NCI-H146 treated with DMSO at 0.1 percent for 48 hours (cell line): ENCODE measurements around the gene SUN1.
"Not testable (repeated sequence)": the region's sequence is repeated elsewhere in the genome, so short reads cannot be mapped to it uniquely, and the experiment has no call there.

Experiments used
- DNase-seq: peaks from one replicate; lab custom pipeline; 2025; ENCODE audit not compliant: unreplicated experiment; lab: John Stamatoyannopoulos, UW

The SUN1 gene

GRCh38 chr7:834277-834676 is 2.0 kb downstream of the SUN1 start:
- DNase-seq = no peak

DNA sequence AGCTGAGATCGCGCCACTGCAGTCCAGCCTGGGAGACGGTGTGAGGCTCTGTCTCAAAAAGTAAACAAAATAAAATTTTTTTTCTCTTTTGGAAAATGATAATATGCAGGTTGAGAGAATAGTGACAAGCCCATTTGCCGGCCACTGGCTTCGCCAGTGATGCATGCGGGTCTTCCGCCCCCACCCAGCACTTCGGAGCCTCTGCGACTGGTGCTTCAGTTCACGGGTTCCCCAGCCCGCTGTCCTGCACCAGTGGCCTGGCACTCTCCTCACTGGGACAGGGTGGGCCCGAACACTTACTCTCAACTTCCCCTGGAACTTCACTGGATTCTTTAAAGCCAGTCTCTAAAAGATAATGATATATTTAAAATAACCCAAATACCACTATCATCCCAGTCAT is 2.7 kb downstream of the SUN1 start:
- no peak for DNase-seq

DNA sequence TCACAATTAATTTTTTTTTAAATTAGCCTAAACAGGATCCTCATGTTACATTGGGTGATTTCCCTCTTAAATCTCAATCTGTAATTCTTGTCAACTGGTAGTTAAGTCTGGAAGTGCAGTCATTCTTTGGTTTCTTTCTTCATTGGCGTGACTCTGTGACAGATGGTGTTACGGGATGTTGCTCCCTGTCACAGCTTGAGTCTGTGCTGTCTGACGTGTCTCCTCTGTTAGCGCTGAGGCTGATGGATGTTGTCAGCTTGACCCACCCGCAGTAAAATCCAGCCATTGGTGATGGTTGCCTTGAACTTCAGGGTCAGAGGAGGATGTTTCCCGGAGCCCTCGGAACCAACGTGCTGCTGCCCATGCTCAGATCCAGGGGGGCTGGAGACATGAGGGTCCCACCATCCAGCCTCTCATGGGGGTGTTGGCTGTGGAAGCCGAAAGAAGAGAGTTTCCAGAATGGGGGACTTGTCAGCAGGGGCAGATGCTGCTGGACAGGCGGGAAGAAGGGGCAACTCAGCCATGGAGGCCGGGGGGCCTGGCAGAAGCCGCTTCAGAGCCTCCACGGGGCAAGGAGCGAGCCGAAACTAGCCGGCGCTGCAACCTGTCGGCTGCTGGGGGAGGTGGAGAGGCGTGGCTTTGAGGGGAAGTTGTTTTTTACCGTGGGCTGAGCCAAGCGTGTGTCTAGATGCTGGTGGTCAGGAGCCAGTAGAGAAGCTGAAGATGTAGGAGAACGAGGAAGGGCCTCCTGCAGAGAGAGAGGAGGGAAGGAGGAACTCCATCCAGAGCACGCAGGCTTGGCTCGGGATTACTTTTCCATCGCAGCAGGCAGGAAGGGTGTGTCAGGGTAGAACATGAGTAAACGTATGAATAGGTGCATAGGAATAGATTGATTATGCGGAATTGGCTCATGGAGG is 3.5 kb downstream of the SUN1 start:
- no peak for DNase-seq

GRCh38 chr7:836429-836828 is 4.2 kb downstream of the SUN1 start:
- DNase-seq = no peak

DNA sequence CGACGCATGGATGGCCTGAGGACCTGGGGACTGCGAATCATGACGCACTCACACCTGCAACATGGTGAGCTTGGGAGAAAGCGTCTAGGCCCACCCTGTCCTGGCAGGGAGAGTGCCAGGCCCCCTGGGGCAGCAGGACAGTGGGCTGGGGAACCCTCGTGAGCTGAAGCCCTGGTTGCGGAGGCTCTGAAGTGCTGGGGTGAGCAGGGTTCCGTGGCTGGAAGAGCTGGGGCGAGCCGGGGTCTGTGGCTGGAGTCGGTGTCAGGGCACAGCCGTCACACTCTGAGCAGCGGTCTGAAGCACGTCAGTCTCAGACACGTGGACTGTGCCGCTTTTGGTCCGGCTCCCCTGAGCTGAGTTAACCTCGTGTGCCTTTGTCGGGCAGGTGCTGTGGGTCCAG is 4.7 kb downstream of the SUN1 start:
- no peak for DNase-seq

DNA sequence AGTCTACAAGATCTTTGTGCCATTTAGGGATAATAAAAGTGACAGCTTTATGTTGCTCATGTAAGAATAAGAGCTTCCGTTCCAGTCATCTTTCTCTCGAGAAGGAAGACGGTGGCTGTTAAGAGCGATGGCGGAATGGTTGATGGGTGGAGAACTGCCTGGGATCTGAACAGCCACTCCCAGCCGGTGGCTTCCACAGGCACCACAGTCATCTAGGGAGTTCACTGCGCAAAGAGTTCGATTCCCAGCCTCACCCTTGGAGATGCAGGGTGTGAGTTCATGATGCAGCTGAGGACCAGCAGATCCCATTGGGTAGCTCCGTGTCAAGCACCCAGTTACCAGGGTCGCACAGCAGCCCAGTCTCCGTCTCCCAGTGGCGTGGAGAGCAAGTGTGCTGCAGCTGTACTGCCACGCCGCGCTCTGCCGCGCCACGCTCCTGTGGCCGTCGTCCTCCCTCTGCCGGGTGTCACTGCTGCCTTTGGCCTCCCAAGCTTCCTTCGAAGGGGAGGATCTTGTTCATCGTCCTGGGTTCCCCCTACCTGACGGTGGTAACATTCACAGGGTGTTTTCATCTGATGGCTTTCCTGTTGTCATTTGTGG is 7.8 kb downstream of the SUN1 start:
- DNase-seq = no peak

GRCh38 chr7:841943-842342 is 9.7 kb downstream of the SUN1 start:
- no peak for DNase-seq

DNA sequence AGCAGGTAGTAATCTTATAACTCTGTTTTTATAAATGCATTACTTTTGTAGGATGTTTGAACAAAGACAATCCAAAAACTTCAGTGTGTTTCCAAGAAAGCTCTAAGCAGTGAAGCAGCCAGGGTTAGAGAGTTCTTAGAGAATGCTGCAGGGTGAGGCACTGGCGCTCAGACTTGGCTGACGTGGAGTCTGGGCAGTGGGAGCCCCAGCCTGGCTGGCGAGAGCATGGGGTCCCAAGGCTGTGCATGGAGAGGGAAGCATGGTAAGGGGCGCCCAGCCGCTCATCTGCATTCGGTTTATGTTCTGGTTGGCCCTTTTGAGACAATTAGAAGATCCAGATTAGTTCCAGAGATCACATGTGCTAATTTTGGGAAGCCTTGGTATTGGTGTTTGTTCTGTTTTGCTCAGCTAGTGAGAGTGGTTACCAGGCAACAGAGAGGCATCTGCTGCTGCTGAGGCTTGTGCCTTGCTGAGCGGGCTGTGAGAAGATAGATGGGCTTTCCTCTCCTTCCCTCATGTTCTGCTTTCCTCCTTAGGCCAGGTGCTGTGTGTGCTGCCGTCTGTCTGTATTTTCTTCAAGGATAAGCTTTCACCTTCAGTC is 10.3 kb downstream of the SUN1 start:
- no peak for DNase-seq

DNA sequence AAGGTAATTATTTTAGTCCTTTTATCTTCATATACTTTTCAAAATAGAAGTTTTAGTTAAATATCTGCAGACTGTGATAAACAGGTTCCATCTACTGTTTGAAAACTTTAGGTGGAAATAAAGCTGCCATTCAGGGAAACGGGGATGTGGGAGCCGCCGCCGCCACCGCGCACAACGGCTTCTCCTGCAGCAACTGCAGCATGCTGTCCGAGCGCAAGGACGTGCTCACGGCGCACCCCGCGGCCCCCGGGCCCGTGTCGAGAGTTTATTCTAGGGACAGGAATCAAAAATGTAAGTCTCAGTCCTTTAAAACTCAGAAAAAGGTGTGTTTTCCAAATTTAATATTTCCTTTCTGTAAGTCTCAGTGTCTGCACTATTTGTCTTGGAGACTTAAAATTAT is 11.0 kb downstream of the SUN1 start:
- no peak for DNase-seq

DNA sequence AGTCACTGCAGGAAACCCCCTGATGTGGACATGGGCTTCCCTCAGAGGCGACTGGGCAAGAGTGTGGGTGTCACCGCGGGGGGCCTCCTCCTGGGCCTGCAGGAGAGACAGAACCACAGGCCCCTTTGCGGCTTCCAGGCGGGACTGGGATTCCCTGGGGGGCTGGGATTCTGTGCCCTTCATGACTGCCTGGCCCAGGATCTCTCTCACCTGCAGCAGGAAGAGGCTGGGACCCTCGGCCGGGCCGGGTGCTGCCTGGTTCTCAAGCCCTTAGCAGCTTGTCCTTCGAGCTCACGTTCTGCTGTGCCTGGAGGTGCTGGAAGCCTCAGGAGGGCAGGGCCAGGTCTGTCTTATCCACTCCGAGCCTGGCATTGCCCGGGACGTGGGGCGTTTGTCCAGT is 11.8 kb downstream of the SUN1 start:
- no peak for DNase-seq

GRCh38 chr7:844514-844913 is 12.2 kb downstream of the SUN1 start:
- DNase-seq = no peak

DNA sequence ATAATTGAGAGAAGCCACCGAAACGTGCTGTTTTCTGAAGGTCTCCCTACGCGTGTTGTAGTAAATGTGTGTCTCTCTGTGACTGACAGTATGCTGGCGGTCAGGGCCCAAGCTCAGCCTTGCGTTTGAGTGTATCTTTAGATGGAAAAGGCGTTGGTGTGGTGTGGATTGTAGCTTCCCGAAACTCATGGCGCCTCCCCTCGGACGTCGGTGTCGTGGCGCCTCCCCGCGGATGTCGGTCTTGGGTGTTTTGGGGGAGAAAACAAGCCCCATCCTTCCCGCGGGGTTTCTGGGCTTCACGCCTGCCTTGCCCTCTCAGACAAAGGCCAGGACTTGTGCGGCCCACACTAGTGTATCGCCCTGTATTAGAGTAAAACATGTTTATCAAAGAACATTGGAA is 12.8 kb downstream of the SUN1 start:
- DNase-seq = no peak

- DNase-seq = no peak
Measured at GRCh38 chr7:845731-846130, 13.5 kb downstream of the SUN1 start.

DNA sequence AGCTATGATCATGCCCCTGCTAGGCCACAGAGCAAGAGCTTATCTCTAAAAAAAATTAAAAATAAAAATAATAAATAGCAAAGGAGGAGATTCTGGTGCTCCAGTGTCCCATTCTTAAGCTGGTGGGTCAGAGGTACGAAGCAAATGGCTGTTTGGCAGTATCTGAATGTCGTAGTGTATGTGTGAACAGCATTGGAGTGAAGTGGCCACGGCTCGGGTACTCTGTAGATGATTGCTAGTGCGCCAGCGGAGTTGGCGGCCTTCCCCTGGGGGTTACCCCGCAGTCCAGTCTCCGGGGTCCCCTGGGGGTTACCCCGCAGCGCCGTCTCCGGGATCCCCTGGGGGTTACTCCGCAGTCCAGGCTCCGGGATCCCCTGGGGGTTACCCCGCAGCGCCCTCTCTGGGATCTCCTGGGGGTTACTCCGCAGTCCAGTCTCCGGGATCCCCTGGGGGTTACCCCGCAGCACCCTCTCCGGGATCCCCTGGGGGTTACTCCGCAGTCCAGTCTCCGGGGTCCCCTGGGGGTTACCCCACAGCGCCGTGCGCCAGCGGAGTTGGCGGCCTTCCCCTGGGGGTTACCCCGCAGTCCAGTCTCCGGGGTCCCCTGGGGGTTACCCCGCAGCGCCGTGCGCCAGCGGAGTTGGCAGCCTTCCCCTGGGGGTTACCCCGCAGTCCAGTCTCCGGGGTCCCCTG is 14.8 kb downstream of the SUN1 start:
- DNase-seq = not testable (repeated sequence)

- DNase-seq = not testable (repeated sequence)
Measured at GRCh38 chr7:847728-848127, 15.5 kb downstream of the SUN1 start.

DNA sequence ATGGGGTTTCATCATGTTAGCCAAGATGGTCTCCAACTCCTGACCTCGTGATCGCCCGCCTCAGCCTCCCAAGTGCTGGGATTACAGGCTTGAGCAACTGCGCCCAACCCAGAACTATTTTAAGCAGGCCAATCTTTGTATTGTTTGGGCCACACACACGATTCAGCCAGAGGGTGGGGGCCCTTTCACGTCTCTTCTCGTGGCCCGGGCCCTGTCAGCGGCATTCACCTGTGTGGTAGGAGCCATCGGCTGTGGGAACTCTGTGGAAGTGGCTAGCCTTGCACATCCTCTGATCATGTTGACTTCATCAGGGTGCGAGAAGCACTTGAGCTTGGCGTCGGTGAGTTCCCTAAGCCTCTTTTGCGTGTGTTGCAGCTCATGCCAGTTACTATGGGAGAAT is 16.9 kb downstream of the SUN1 start:
- DNase-seq = no peak

GRCh38 chr7:849781-850180 is 17.5 kb downstream of the SUN1 start:
- DNase-seq = no peak

DNA sequence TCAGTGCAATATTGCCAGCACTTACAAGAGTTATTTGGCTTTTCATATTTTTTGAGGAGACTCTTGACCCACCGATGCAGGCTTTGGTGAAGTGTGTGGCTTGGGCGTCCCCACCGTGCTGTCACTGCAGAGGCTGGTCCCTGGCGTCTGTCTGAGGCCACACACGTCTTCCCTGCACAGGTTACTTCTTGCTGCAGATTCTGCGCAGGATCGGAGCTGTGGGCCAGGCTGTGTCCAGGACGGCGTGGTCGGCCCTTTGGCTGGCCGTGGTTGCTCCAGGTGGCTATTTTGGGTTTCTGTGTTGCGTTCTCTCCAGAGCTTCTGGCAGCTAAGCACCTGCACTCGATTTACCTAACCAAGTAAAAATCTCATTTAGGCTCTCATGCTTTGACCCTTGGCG is 18.9 kb downstream of the SUN1 start:
- DNase-seq = no peak

DNA sequence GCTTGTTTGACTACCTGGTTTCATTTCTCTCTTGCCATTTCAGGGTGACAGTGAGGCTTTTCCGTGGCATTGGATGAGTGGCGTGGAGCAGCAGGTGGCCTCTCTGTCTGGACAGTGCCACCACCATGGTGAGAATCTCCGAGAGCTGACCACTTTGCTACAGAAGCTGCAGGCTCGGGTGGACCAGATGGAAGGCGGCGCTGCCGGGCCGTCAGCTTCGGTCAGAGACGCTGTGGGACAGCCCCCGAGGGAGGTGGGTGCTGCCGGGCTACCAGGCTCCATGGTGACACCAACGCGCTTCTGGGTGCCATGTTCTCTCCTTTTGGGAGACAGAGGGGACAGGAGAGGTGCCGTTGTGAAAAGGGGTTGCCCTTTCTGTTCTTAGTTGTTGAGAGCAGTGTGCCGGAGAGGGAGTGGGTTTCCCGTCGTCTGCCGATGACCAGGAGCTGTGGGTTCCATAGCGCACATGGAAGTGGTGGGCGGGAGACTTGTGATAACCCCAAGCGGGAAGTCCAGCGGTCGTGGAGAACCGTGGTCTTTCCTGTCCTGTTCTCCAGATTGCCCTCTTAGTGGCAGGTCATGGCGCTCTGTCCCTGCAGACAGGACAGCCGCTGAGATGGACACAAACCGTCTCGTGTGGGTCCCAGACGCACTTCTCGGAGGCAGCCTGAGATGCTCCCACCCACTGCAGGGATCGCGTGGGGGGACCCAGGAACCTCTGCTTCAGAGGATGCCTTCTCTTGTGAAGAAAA is 21.3 kb downstream of the SUN1 start:
- no peak for DNase-seq

DNA sequence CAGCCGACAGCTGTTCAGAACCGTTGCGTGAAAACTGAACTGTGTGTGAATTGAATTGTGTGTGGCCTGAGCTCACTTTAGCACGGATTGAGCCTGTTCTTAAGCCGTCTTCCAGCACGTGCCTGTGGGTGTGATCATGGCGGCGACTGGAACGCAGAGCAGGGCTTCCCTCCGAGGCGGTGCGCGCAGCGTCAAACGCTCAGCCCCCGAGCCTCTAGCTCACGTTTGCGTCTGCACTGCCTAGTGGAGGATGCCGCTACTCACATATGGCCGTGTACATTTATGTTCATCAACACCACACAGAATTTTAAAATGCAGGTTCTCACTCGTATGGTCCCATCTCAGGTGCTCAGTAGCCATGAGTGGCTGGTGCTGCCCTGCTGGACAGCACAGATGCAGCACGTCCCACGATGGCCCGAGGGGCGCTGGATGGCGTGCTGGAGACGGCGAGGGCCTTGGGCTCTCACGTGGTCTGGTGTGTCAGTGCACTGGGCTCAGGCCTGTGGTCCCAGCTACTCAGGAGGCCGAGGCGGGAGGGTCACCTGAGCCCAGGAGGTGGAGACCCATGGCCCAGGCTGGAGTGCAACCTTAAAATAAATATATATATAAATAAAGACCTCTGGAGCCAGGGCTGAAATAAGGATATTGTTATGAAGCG is 22.0 kb downstream of the SUN1 start:
- DNase-seq = no peak
